ENCODE measurements around the gene PATE3. TPM values are rescaled to one million over a fixed set of nuclear protein-coding genes. Genes with fewer than 3 reads are reported as not detected.

Gene PATE3
- not detected in 2 replicates for total RNA-seq (2014; rRNA removed; shearing (Covaris generic))

- DNase-seq (ENCODE audit: low read depth) = no peak
Measured at GRCh38 chr11:125787827-125788226, at the start of gene PATE3. Gene PATE3 (plus strand): TSS chr11:125788127. CDS start chr11:125788152, 25 bp downstream.

DNA sequence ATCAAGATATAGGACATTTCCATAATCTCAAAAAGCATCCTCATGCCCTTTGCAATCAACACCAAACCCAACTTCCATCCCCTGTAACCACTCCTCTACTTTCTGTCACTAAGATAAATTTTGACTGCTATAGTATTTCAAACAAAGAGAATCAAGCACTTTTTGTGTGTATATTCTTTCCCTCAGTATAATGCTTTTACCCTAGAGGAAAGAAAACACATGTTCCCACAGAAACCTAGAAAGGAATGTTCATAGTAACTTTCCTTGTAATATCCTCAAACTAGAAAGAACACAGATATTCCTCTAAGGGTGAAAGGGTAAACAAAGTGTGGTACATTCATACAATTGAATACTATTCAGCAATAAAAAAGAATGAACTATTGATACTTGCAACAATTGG is 47.3 kb upstream of the PATE3 start:
- DNase-seq (ENCODE audit: low read depth) = no peak

DNA sequence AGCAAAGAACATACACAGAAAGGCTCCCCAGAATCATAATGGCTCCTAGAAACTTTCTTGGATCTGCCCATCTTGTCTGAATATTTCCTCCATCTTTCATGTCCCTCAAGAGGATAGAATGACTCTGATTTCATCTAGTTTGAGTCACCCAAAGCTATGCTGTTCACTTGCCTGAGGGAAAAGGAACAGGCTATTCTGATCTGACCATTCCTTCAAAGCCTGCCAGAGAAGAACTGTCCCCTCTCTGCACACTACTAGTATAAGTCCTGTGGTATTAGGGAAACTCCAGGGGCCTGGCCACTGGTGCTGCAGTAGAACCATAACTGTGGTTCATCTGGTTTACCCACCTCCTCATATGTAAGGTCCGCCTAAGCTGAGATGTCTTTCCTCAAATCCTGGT is 44.2 kb upstream of the PATE3 start:
- peak; percentile 8 for DNase-seq (ENCODE audit: low read depth)

DNA sequence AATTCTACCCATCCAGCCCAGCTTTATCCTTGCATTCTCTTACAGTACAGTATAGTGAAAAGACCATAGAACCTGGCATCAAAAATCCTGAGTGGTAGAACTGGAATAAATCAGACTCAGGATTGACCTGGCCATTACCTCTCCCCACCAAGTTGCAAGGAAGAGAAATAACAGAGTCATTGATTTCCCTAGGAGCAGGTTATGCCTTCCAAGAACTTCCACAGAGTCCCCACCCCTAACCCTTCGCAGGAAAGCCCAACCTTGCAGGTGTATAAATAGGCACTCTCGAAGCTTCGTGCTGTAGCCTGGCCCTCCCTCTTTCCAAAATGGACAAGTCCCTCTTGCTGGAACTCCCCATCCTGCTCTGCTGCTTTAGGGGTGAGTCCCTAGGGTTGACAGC is 41.9 kb upstream of the PATE3 start, which contains the start of gene PATE1:
TSS of gene PATE1 (plus strand) at position 301 of the 400 bp plus-strand sequence. CDS start at position 327, 26 bp downstream.
- DNase-seq (ENCODE audit: low read depth) = no peak

DNA sequence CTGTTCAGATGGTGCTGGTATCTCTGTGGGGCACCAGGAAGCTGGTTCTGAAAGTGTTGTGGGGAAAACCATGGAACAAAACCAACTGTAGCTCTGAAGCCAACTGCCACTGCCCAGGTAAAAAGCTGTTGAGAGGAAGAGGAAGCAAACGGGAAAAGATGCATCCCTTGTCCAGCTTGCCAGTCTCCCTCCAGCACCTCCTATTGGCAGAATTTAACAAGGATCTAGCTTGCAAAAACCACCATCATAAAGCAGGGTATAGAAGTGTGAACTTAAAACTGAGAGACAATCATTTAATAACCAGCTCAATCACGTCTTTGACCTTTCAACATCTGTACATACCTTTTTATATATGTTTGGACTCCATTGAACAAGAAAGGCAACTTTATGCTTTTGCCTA is 37.3 kb upstream of the PATE3 start:
- DNase-seq (ENCODE audit: low read depth) = no peak

DNA sequence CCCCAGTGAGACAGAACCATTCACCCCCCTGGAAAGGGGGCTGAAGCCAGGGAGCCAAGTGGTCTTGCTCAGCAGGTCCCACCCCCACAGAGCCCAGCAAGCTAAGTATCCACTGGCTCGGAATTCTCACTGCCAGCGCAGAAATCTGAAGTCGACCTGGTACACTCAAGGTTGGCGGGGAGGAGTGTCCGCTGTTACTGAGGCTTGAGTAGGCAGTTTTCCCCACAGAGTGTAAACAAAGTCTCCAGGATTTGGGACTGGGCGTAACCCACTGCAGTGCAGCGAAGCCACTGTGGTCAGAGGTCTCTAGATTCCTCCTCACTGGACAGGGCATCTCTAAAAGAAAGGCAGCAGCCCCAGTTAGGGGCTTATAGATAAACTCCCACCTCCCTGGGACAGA is 31.9 kb upstream of the PATE3 start:
- no peak for DNase-seq (ENCODE audit: low read depth)

DNA sequence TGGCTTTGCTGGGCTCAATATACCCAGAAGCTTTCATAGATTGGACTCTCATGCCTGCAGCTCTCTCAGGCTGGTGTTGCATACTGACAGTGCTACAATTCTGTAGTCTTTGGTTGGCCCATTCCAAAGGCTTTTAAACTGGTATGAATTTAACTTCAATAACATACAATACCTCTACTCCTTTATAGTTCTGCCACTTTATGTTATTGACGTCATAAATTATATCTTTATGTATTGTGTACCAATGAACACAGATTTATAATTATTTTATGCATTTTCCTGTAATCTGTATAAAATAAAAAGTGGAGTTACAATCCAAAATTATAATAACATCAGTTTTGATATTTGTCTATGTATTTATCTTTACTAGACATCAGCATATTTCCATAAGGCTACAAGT is 25.5 kb upstream of the PATE3 start:
- DNase-seq (ENCODE audit: low read depth) = no peak

DNA sequence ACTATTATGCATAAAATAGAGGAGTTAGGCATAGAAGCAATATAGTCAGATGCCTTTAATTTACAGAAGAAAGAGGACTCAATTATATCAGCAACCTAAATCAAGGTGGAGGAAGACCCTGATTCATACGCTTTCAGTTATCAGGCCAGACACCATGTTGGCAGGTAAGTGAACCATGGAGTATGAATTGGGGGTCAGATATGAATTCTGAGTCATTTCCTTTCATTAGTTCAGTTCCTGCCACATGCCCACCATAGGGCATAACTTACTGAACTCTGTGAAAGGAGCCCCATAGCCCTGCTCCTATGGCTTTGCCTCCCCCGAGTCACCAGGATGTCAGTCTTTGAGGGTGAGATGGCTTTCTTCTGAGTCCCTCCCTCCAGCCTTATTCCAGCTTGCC is 24.4 kb upstream of the PATE3 start:
- DNase-seq (ENCODE audit: low read depth) = no peak

DNA sequence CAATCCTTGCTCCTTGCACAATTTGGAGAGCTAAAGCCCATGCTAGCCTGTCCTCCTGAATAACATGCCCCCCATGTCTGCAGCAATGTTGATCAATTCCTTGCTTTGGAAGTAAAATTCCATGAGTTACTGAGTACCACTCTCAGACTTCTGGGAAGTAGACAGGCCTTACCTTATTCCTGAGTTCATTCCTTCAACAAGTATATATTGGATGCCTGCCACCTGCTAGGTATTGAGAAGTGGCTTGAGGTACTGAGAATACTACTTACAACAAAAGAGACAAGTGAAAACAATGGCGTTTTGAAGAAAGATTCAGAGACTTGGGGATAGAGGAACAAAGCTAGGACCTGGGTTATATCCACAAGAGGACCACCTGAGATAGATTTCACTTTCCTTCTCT is 21.7 kb upstream of the PATE3 start:
- DNase-seq (ENCODE audit: low read depth) = no peak

DNA sequence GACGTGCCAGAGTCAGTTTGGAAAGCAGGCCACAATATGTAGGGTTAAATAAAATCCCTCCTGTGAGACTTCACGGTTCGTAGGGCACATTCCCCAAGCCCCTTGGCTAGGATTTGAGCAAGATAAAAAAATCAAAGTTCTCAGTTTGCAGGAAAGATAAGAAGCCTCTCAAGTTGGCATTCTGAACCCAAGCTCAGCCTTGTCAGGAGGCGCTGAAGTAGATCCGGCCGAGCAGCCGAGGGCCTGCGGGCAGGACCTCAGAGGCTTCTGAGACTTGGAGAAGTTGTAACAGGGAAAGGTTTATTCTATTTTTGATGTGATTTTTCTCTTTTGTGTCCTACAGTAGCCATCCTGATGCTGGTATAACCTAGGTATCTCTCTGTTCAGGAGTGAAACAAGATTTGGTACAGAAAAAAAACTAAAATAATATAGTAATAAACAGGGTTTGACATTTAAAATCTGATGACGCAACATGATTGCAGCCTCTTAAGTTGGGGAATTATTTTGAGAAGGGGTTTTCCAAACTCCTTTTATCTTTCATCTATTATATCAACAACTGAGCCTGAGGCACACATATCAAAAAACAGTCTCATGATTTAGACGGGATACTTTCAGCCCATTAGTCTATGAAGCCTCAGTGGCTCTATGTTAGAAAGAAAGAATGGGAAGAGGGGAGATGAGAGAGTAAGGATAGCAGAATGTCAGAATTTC is 19.4 kb upstream of the PATE3 start:
- DNase-seq (ENCODE audit: low read depth) = no peak

DNA sequence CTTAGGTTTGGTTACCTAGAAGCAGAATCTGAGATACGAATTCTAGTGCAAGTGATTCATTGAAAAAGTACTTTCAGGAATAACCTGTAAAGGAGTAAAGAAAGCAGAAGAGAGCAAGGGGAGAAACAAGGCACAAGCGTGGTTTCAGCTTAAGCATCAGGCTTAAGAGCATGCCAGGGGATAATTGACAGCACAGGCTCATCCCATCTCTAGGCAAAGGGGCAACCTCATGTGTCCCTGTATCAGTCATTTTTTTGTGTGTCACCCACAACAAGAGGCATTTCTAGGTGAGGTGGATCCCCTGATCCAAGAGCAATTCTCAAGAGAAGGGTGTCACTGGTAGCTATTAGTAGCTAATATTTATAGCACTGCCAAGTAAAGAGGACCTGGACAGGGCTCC is 17.3 kb upstream of the PATE3 start:
- DNase-seq (ENCODE audit: low read depth) = no peak

GRCh38 chr11:125772834-125773505 is 15.0 kb upstream of the PATE3 start:
- peak; percentile 92 for DNase-seq (ENCODE audit: low read depth)

- DNase-seq (ENCODE audit: low read depth) = peak; percentile 54
Measured at GRCh38 chr11:125773516-125773915, 14.4 kb upstream of the PATE3 start.

- peak; percentile 87 for DNase-seq (ENCODE audit: low read depth)
Measured at GRCh38 chr11:125777309-125777708, 10.6 kb upstream of the PATE3 start.

- DNase-seq (ENCODE audit: low read depth) = peak; percentile 33
Measured at GRCh38 chr11:125778728-125779127, 9.2 kb upstream of the PATE3 start, which contains the start of gene PATE2. Gene PATE2 (minus strand): TSS chr11:125778828. CDS start chr11:125778773, 55 bp downstream.

- DNase-seq (ENCODE audit: low read depth) = no peak
Measured at GRCh38 chr11:125784678-125785077, 3.2 kb upstream of the PATE3 start.

DNA sequence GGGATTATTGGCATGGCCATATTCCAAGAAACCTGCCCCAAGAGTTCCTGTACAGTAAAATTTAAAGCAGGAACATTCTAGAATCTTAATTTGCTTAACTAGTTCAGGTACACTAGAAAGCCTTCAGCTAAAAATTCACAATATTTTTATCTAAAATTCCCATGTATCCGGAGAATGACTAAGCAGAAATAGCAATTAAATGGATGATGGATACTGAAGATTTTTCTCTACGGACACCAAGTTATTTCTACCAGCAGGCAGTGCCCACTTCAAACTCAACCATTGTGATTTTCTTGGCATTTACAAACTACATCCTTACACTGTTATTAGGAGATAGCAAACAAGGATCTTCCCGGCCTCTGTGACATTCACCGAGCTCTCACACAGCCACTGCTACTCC is 2.9 kb downstream of the PATE3 start:
- DNase-seq (ENCODE audit: low read depth) = no peak

DNA sequence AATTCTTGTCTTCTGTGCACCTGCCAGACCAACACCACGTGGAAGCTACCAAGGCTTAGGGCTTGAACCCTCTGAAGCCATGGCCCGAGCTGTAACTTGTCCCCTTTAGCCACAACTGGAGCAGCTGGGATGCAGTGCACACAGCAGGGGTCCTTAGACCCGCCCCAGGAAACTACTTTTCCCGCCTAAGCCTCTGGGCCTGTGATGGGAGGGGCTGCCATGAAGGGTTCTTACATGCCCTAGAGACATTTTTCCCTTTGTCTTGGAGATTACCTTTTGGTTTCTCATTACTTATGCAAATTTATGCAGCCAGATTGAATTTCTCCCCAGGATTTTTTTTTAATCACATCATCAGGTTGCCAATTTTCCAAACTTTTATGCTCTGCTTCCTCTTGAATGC is 9.7 kb downstream of the PATE3 start:
- DNase-seq (ENCODE audit: low read depth) = no peak

- DNase-seq (ENCODE audit: low read depth) = no peak
Measured at GRCh38 chr11:125799808-125800207, 11.9 kb downstream of the PATE3 start.

DNA sequence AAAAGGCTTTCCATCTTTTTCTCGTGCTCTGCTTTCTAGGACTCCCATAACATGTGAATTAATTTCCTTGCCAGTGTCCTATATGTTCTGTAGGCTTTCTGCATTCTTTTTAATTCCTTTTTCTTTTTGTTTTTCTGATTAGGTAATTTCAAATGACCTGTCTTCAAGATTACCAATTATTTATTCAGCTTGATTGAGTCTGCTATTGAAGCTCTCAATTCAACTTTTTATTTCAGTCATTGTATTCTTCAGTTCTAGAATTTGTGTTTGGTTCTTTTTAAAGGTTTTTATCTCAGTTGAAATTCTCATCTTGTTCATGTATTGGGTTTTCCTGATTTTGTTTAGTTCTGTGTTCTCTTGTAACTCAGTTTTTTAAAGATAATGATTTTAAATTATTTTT is 14.5 kb downstream of the PATE3 start:
- DNase-seq (ENCODE audit: low read depth) = no peak

GRCh38 chr11:125807909-125808308 is 20.0 kb downstream of the PATE3 start:
- peak; percentile 57 for DNase-seq (ENCODE audit: low read depth)

GRCh38 chr11:125833016-125833415 is 45.1 kb downstream of the PATE3 start, which contains the start of gene PATE4:
Gene PATE4 (plus strand): TSS chr11:125833316. CDS start chr11:125833360, 44 bp downstream.
- DNase-seq (ENCODE audit: low read depth) = no peak

- no peak for DNase-seq (ENCODE audit: low read depth)
Measured at GRCh38 chr11:125835748-125836147, 47.8 kb downstream of the PATE3 start.
